SU-DHL-6 (cell line): ENCODE measurements around the gene ZDHHC19.

Experiments
- CTCF ChIP-seq: fragments of 200-600 bp; sonication (generic); IDR thresholded peaks from one replicate; pipeline ENCODE4 v1.5.1; 2017; ENCODE audit warnings: antibody characterized with exemption, mild to moderate bottlenecking, low read length, moderate library complexity; ENCODE audit not compliant: insufficient read depth, poor library complexity, severe bottlenecking
- EZH2phosphoT487 ChIP-seq: fragments of 200-600 bp; sonication (generic), shearing (Covaris generic); conservative IDR thresholded peaks from 2 replicates; pipeline ENCODE4 v1.6.1; 2018; ENCODE audit warnings: mild to moderate bottlenecking, antibody characterized with exemption, low read length, moderate library complexity, mixed read lengths

- TF ChIP-seq CTCF (no peak), EZH2phosphoT487 (no peak)
Measured at GRCh38 chr3:196202516-196202970, 8.7 kb downstream of the ZDHHC19 start.
